H9 (cell line): ENCODE data around the gene ABCF2. TPM values are rescaled to one million over a fixed set of nuclear protein-coding genes. Genes with fewer than 3 reads are reported as not detected.

Experiments used
- DNase-seq: peaks from one replicate; pipeline ENCODE4 v3.0.0-alpha.2; 2017
- H2AFZ ChIP-seq: one replicate; pipeline ENCODE4 v1.6.1; 2013; ENCODE audit warnings: mild to moderate bottlenecking, low read length, control low read depth, moderate library complexity
- H2AK5ac ChIP-seq: 2 replicates; pipeline ENCODE4 v1.6.1; 2013; ENCODE audit warnings: low read length, control low read depth, mixed read lengths; ENCODE audit not compliant: insufficient read length
- H2BK120ac ChIP-seq: one replicate; pipeline ENCODE4 v1.6.1; 2013; ENCODE audit warnings: low read depth, mild to moderate bottlenecking, low read length, control low read depth, inconsistent platforms; ENCODE audit not compliant: poor library complexity, severe bottlenecking
- H2BK12ac ChIP-seq: 2 replicates; pipeline ENCODE4 v1.6.1; 2013; ENCODE audit warnings: low read length, control low read depth, mixed read lengths, low read depth; ENCODE audit not compliant: insufficient read length
- H2BK15ac ChIP-seq: 2 replicates; pipeline ENCODE4 v1.6.1; 2013; ENCODE audit warnings: low read depth, low read length, control low read depth
- H2BK20ac ChIP-seq: one replicate; pipeline ENCODE4 v1.6.1; 2013; ENCODE audit warnings: low read depth, mild to moderate bottlenecking, low read length, control low read depth, inconsistent platforms; ENCODE audit not compliant: poor library complexity, severe bottlenecking
- H2BK5ac ChIP-seq: 2 replicates; pipeline ENCODE4 v1.6.1; 2013; ENCODE audit warnings: low read length, control low read depth, mixed read lengths; ENCODE audit not compliant: insufficient read length
- H3K14ac ChIP-seq: 2 replicates; pipeline ENCODE4 v1.6.1; 2013; ENCODE audit warnings: low read length, control low read depth; ENCODE audit not compliant: insufficient read depth
- H3K18ac ChIP-seq: 2 replicates; pipeline ENCODE4 v1.6.1; 2013; ENCODE audit warnings: low read depth, mild to moderate bottlenecking, mixed read lengths, low read length, control low read depth; ENCODE audit not compliant: insufficient read length
- H3K23ac ChIP-seq: 2 replicates; pipeline ENCODE4 v1.6.1; 2013; ENCODE audit warnings: low read length, control low read depth, mixed read lengths, low read depth; ENCODE audit not compliant: insufficient read length
- H3K23me2 ChIP-seq: 2 replicates; pipeline ENCODE4 v1.6.1; 2013; ENCODE audit warnings: low read depth, mild to moderate bottlenecking, mixed read lengths, low read length, control low read depth; ENCODE audit not compliant: insufficient read length, poor library complexity, severe bottlenecking
- H3K27ac ChIP-seq: 2 replicates; pipeline ENCODE4 v1.5.1; 2013; ENCODE audit warnings: low read length, control low read depth, mixed read lengths, low read depth; ENCODE audit not compliant: insufficient read length
- H3K27me3 ChIP-seq: 2 replicates; pipeline ENCODE4 v1.6.1; 2013; ENCODE audit warnings: low read length, control low read depth, inconsistent platforms; ENCODE audit not compliant: insufficient read depth
- H3K4ac ChIP-seq: 2 replicates; pipeline ENCODE4 v1.6.1; 2013; ENCODE audit warnings: low read depth, mild to moderate bottlenecking, control low read depth, inconsistent platforms, low read length, moderate library complexity
- H3K4me1 ChIP-seq: 2 replicates; pipeline ENCODE4 v1.6.1; 2013; ENCODE audit warnings: low read length, control low read depth, inconsistent platforms; ENCODE audit not compliant: insufficient read depth
- H3K4me2 ChIP-seq: 2 replicates; pipeline ENCODE4 v1.6.1; 2013; ENCODE audit warnings: low read length, control low read depth, mixed read lengths; ENCODE audit not compliant: insufficient read length, insufficient read depth
- H3K56ac ChIP-seq: 2 replicates; pipeline ENCODE4 v1.6.1; 2013; ENCODE audit warnings: low read depth, mild to moderate bottlenecking, mixed read lengths, low read length, control low read depth; ENCODE audit not compliant: insufficient read length
- H3K79me1 ChIP-seq: 2 replicates; pipeline ENCODE4 v1.6.1; 2013; ENCODE audit warnings: low read depth, mild to moderate bottlenecking, moderate library complexity, low read length, control low read depth, inconsistent platforms; ENCODE audit not compliant: insufficient read depth, poor library complexity, severe bottlenecking
- H3K79me2 ChIP-seq: 2 replicates; pipeline ENCODE4 v1.6.1; 2013; ENCODE audit warnings: low read length, control low read depth, inconsistent platforms; ENCODE audit not compliant: insufficient read depth
- H3K9ac ChIP-seq: 2 replicates; pipeline ENCODE4 v1.6.1; 2013; ENCODE audit warnings: low read length, control low read depth, mixed read lengths; ENCODE audit not compliant: insufficient read length; ENCODE audit errors: extremely low read depth
- H3K9me3 ChIP-seq: one replicate; pipeline ENCODE4 v1.6.1; 2013; ENCODE audit warnings: low read depth, low read length, inconsistent platforms; ENCODE audit not compliant: control insufficient read depth
- H3T11ph ChIP-seq: one replicate; pipeline ENCODE4 v1.6.1; 2013; ENCODE audit warnings: mild to moderate bottlenecking, low read length, control low read depth, inconsistent platforms
- H4K20me1 ChIP-seq: one replicate; pipeline ENCODE4 v1.6.1; 2013; ENCODE audit not compliant: control insufficient read depth, insufficient read length, insufficient read depth
- H4K5ac ChIP-seq: 2 replicates; pipeline ENCODE4 v1.6.1; 2013; ENCODE audit warnings: low read depth, mild to moderate bottlenecking, mixed read lengths, low read length, control low read depth; ENCODE audit not compliant: insufficient read length
- H4K8ac ChIP-seq: replicated peaks from 2 replicates; pipeline ENCODE4 v1.6.1; 2013; ENCODE audit warnings: low read length, control low read depth, mixed read lengths, low read depth; ENCODE audit not compliant: insufficient read length
- H4K91ac ChIP-seq: 2 replicates; pipeline ENCODE4 v1.6.1; 2013; ENCODE audit warnings: low read depth, mild to moderate bottlenecking, moderate library complexity, mixed read lengths, low read length, control low read depth; ENCODE audit not compliant: insufficient read length
- H3K27ac Mint-ChIP-seq, 3 experiments: 2 replicates in 2 of 3; 3 replicates in 1 of 3; pipeline ENCODE4 v1.8.0; 2020 to 2021; ENCODE audit warnings: mixed read lengths in 3 of 3, mild to moderate bottlenecking in 1 of 3, moderate library complexity in 1 of 3
- H3K27me3 Mint-ChIP-seq: 2 replicates; pipeline ENCODE4 v1.8.0; 2021; ENCODE audit warnings: low read depth, mild to moderate bottlenecking, moderate library complexity, mixed read lengths
- H3K36me3 Mint-ChIP-seq, 3 experiments: 2 replicates in 2 of 3; 3 replicates in 1 of 3; pipeline ENCODE4 v1.8.0; 2020 to 2021; ENCODE audit warnings: low read depth in 3 of 3, mixed read lengths in 3 of 3; ENCODE audit not compliant: insufficient read depth in 1 of 3
- H3K4me1 Mint-ChIP-seq, 2 experiments: 2 replicates each; pipeline ENCODE4 v1.8.0; 2020; ENCODE audit warnings: mixed read lengths in 2 of 2
- H3K4me3 Mint-ChIP-seq, 2 experiments: 2 replicates in 1 of 2; 3 replicates in 1 of 2; pipeline ENCODE4 v1.8.0; 2020 to 2021; ENCODE audit warnings: mild to moderate bottlenecking in 2 of 2, mixed read lengths in 2 of 2, moderate library complexity in 1 of 2
- H3K9me3 Mint-ChIP-seq, 2 experiments: 2 replicates in 1 of 2; 3 replicates in 1 of 2; pipeline ENCODE4 v1.8.0; 2020; ENCODE audit warnings: mild to moderate bottlenecking in 2 of 2, mixed read lengths in 2 of 2, moderate library complexity in 1 of 2
- CTCF ChIP-seq: fragments of 200-600 bp; sonication (generic); conservative IDR thresholded peaks from 3 replicates; pipeline ENCODE4 v1.8.0; 2021; ENCODE audit warnings: antibody characterized with exemption, mild to moderate bottlenecking
- WGBS: extraction: QIAGEN DNeasy Blood & Tissue Kit; methylation state at CpG from one replicate; pipeline ENCODE4 v1.1.7; 2013; ENCODE audit warnings: missing lambda C conversion rate, low lambda C conversion rate, mixed read lengths; ENCODE audit not compliant: insufficient read length; ENCODE audit errors: extremely low coverage; 5-methylcytosine and 5-hydroxymethylcytosine counted together
- total RNA-seq: library from RNA; stranded (reverse); gene quantifications from 2 replicates; pipeline ENCODE4 v1.2.1, GENCODE V29; 2021

The ABCF2 gene
- total RNA-seq, 1 experiment from 2014 or later: 70.1 TPM

GRCh38 chr7:151269511-151269910 is 42.5 kb upstream of the ABCF2 start:
- no peak overlapping the region for H2BK120ac ChIP-seq
- no peak overlapping the region for H2AFZ ChIP-seq
- no peak for DNase-seq

More at GRCh38 chr7:151269511-151269910, 42.5 kb upstream of the ABCF2 start:
- Histone ChIP-seq H4K20me1 (no peaks in the 10 kb centered on the region), H2AK5ac (no peak overlapping the region), H3K4me2 (no peak overlapping the region), H3K23me2 (no peaks in the 10 kb centered on the region), H2BK12ac (no peak overlapping the region), H3K4ac (no peak overlapping the region), H3K9me3 (no peaks in the 10 kb centered on the region), H2BK20ac (no peak overlapping the region), H3K79me2 (no peaks in the 10 kb centered on the region), H3K27ac (no peak overlapping the region), H3K18ac (no peak overlapping the region), H2BK5ac (no peak overlapping the region), H2BK15ac (no peak overlapping the region), H3K9ac (no peak overlapping the region), H4K5ac (no peak overlapping the region), H3K79me1 (no peaks in the 10 kb centered on the region), H4K91ac (no peak overlapping the region), H3K4me1 (no peaks in the 10 kb centered on the region), H3K56ac (no peak overlapping the region), H3K27me3 (no peaks in the 10 kb centered on the region), H3T11ph (no peak overlapping the region), H3K23ac (no peak overlapping the region), H3K14ac (no peak overlapping the region), H4K8ac (no peak overlapping the region)
- Mint-ChIP-seq H3K36me3 (no peaks in the 10 kb centered on the region; a peak in 1 of 7 replicates), H3K27ac (no peak overlapping the region), H3K27me3 (peaks cover 38% of the 10 kb centered on the region), H3K9me3 (no peaks in the 10 kb centered on the region; a peak in 1 of 5 replicates), H3K4me1 (no peaks in the 10 kb centered on the region), H3K4me3 (no peak overlapping the region)
- no peak for TF ChIP-seq CTCF
- WGBS: no CpG with 5 or more reads among the region's 10 CpGs
